Peyer's patch (tissue), 4 donors: ENCODE measurements around the gene PVR.

Experiments used
- CTCF ChIP-seq, 6 experiments: fragments of 450-650 bp in 4 of 6; fragments of 200-600 bp in 2 of 6; sonication (generic) in 1 of 6; IDR thresholded peaks; one replicate each; pipeline ENCODE4 v1.5.1; 2017 to 2019; ENCODE audit warnings: antibody characterized with exemption in 6 of 6, mild to moderate bottlenecking in 3 of 6, moderate library complexity in 1 of 6
- POLR2A ChIP-seq, 2 donors: fragments of 450-650 bp; IDR thresholded peaks; one replicate each; pipeline ENCODE4 v1.5.1; 2017; ENCODE audit warnings: antibody characterized with exemption in 2 of 2, mild to moderate bottlenecking in 2 of 2, moderate library complexity in 2 of 2

GRCh38 chr19:44692379-44692721 lies 48.6 kb downstream of the PVR start:
- TF ChIP-seq CTCF (IDR thresholded peaks at IDR 0.05) (no peak), POLR2A (IDR thresholded peaks at IDR 0.05) (no peak)
